Activated naive CD4-positive, alpha-beta T cell (primary cell): ENCODE data around the gene DMAC1.

Source experiments
- DNase-seq, 4 experiments: peaks; one replicate each; lab custom pipeline; 2025; lab: John Stamatoyannopoulos, UW

The DMAC1 gene

GRCh38 chr9:7799234-7799943 is at the start of gene DMAC1:
Gene DMAC1 (minus strand): TSS chr9:7799778. CDS start chr9:7799734, 44 bp downstream.
- DNase-seq = peak; percentile 30 to 59 (median 42)

- DNase-seq = no peak
These were observed 49.8 kb upstream of the DMAC1 start for GRCh38 chr9:7849362-7849761.

- no peak for DNase-seq
These were observed 48.9 kb upstream of the DMAC1 start for GRCh38 chr9:7848498-7848897.

- no peak for DNase-seq
These were observed 44.7 kb upstream of the DMAC1 start for GRCh38 chr9:7844242-7844641.

GRCh38 chr9:7841831-7842230 is 42.3 kb upstream of the DMAC1 start:
- DNase-seq = no peak

- DNase-seq = no peak
These were observed 35.0 kb upstream of the DMAC1 start for GRCh38 chr9:7834531-7834930.

- DNase-seq = no peak
These were observed 28.8 kb upstream of the DMAC1 start for GRCh38 chr9:7828334-7828733.

- DNase-seq = no peak
These were observed 28.2 kb upstream of the DMAC1 start for GRCh38 chr9:7827792-7828191.

- no peak for DNase-seq
These were observed 27.5 kb upstream of the DMAC1 start for GRCh38 chr9:7827056-7827455.

- no peak for DNase-seq
These were observed 24.1 kb upstream of the DMAC1 start for GRCh38 chr9:7823651-7824050.

- DNase-seq = no peak
These were observed 20.4 kb upstream of the DMAC1 start for GRCh38 chr9:7819984-7820383.

- no peak for DNase-seq
These were observed 16.4 kb upstream of the DMAC1 start for GRCh38 chr9:7816021-7816420.

GRCh38 chr9:7813030-7813429 is 13.5 kb upstream of the DMAC1 start:
- no peak for DNase-seq

GRCh38 chr9:7811677-7812076 is 12.1 kb upstream of the DMAC1 start:
- no peak for DNase-seq

GRCh38 chr9:7802666-7803065 is 3.1 kb upstream of the DMAC1 start:
- no peak for DNase-seq

GRCh38 chr9:7799944-7800285 is 337 bp upstream of the DMAC1 start:
- DNase-seq = no peak

- no peak for DNase-seq
These were observed 5.4 kb downstream of the DMAC1 start for GRCh38 chr9:7794196-7794595.

- no peak for DNase-seq
These were observed 8.2 kb downstream of the DMAC1 start for GRCh38 chr9:7791394-7791793.

- no peak for DNase-seq
These were observed 8.8 kb downstream of the DMAC1 start for GRCh38 chr9:7790819-7791182.

GRCh38 chr9:7790022-7790818 is 9.4 kb downstream of the DMAC1 start:
- DNase-seq = no peak

GRCh38 chr9:7788772-7789171 is 10.8 kb downstream of the DMAC1 start:
- DNase-seq = no peak

GRCh38 chr9:7785813-7786212 is 13.8 kb downstream of the DMAC1 start:
- no peak for DNase-seq

GRCh38 chr9:7784472-7784871 is 15.1 kb downstream of the DMAC1 start:
- no peak for DNase-seq

- no peak for DNase-seq
These were observed 15.9 kb downstream of the DMAC1 start for GRCh38 chr9:7783635-7784063.
